Retinal pigment epithelial cell (primary cell): Measurements from ENCODE around the gene PTGER4.

Experiments used
- DNase-seq: peaks from one replicate; pipeline ENCODE4 v3.0.0-alpha.2; 2010; ENCODE audit warnings: low read depth
- H3K4me3 ChIP-seq: 2 replicates; pipeline ENCODE4 v1.5.1; 2011; ENCODE audit warnings: mild to moderate bottlenecking, low read length, control low read depth, moderate library complexity
- TF ChIP-seq, protein P1 (sequence below): conservative IDR thresholded peaks from 2 replicates; pipeline ENCODE4 v1.5.1; 2011; ENCODE audit warnings: low read depth, low read length, control low read depth, inconsistent platforms

PTGER4 gene

DNA sequence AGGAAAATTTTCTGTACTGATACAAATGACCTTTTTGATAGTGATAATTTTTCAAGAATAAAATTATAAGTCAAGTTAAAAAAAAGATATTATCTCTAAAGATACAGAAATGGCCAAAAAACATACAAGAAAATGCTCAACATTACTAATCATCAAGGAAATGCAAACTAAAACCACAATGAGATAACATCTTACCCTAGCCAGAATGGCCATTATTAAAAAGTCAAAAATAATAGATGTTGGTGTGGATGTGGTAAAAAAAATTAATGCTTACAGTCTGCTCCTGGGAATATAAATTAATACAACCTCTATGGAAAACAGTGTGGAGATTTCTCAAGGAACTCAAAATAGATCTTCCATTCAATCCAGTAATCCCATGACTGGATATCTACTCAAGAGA lies 22.9 kb upstream of the PTGER4 start:
- TF ChIP-seq, protein P1, sequence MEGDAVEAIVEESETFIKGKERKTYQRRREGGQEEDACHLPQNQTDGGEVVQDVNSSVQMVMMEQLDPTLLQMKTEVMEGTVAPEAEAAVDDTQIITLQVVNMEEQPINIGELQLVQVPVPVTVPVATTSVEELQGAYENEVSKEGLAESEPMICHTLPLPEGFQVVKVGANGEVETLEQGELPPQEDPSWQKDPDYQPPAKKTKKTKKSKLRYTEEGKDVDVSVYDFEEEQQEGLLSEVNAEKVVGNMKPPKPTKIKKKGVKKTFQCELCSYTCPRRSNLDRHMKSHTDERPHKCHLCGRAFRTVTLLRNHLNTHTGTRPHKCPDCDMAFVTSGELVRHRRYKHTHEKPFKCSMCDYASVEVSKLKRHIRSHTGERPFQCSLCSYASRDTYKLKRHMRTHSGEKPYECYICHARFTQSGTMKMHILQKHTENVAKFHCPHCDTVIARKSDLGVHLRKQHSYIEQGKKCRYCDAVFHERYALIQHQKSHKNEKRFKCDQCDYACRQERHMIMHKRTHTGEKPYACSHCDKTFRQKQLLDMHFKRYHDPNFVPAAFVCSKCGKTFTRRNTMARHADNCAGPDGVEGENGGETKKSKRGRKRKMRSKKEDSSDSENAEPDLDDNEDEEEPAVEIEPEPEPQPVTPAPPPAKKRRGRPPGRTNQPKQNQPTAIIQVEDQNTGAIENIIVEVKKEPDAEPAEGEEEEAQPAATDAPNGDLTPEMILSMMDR, result no peak
- H3K4me3 ChIP-seq, result no peak overlapping the region
- DNase-seq, result no peak

DNA sequence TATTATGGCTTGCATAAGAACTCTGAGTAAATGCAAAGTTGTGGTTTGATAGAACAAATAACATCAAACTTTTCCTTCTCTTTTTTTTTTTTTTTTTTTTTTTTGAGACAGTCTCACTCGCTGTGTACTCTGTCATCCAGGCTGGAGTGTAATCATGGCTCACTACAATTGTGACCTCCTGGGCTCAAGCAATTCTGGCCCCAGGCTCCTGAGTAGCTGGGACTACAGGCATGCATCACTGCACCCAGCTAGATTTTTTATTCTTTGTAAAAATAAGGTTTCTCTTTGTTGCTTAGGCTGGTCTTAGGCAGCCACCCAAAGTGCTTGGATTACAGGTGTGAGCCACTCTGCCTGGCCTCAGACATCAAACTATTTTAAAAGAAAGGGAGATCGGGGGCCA lies 19.0 kb upstream of the PTGER4 start:
- no peak overlapping the region for H3K4me3 ChIP-seq
- TF ChIP-seq, protein P1, result no peak
- DNase-seq, result no peak

DNA sequence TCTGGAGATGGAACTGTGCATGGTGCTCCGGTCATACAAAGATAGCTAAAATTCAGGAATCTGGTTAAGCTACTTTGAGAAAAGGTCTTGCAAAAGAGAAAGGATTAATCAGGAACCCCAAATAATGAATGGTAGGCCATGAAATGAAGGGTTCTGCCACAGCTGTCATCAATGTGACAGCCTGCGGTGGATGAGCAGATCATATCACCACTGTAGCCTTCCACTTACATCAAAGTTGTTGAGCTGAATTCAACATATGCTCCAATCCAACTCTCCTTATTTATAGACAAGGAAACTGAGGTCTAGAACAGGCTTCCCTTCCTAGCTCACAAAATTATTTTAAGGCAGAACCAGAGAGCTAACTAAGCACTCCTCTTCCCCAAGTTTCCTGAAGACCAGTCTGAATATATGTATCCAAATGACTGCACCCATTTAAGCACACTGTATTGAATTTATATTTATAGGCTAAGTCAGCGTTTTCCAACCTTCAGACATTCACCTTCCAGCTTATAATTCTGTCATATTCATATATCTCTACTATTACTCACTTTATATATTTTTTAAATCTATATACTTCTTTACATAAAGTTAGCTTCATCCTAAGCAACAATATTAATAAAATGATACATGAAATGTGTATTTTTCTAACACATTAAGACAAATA lies 13.9 kb upstream of the PTGER4 start:
- H3K4me3 ChIP-seq, result no peak overlapping the region
- no peak for DNase-seq
- TF ChIP-seq, protein P1, result no peak

DNA sequence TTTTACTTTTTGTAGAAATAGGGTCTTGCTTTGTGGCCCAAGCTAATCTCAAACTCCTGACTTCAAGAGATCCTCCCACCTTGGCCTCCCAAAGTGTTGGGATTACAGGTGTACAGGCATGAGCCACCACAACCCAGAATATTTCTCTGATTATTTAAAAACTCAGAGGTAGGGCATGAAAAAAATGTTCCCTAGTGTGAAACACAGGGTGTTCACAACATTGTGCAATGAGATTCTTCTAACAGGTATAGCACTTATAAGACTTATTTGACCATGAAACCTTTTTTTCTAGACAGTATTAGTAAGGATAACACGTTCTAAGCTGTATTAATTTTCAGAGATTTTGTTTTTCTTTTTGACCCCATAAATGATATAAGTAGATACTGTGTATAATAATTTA lies 13.1 kb upstream of the PTGER4 start:
- TF ChIP-seq, protein P1, result no peak
- no peak for DNase-seq
- no peak overlapping the region for H3K4me3 ChIP-seq

DNA sequence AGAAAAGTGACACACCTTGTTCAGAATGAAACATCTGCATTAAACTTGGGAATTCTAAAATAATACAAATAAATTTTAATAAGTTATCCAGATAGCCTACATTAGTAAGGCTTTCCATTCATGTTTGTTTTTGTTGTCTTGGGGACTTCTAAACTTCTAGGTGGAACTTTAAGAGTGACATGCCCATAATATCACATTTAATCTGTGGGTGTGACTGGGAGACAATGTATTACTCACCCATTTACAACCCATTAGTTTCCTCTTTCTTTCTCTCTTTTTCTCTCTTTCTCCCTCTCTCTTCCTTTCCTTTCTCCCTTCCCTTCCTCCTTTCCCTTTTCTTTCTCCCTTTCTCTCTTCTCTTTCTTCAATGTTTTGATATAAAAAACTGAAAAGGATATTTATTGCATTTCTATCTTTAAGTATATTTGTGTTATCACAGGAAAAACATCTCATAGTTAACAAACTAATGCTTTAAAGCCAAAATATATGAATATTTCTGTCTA lies 12.5 kb upstream of the PTGER4 start:
- TF ChIP-seq, protein P1, result no peak
- no peak overlapping the region for H3K4me3 ChIP-seq
- no peak for DNase-seq

DNA sequence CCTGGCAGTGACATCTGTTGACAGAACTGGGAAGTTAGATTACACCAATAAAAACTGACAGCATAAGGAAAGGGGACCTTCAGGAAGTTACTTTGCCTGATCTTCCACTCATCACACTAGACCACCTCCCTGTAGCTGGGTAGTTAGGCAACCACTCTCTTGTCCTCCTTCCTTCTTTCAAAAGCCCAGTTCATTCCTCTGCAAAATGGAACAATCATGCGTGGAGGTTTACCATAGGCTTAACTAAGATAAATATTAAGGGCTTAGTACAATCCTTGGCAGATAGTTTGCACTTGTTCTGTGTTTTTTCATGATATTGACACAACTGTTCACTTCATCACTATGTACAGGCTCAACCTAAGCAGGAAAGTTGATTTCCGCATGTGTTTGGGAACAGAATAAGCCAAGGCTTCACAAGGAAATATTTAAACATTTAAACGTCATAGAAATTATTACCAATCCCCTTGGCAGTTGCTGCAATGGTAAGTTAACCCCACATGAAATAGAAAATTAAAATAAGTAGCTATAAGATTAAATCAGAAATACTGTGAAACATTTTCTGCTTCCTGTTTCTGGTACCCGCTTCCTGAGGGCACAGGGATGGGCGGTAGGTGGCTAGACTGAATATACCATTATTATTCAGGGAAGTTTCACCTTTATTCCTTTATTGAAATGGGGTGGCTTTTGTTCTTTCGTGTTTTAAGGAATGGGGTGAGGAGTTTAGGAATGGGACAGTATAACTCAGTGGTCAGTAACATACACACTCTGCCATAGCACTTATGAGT lies 9.9 kb upstream of the PTGER4 start:
- H3K4me3 ChIP-seq, result no peak overlapping the region
- TF ChIP-seq, protein P1, result no peak
- DNase-seq, result no peak

DNA sequence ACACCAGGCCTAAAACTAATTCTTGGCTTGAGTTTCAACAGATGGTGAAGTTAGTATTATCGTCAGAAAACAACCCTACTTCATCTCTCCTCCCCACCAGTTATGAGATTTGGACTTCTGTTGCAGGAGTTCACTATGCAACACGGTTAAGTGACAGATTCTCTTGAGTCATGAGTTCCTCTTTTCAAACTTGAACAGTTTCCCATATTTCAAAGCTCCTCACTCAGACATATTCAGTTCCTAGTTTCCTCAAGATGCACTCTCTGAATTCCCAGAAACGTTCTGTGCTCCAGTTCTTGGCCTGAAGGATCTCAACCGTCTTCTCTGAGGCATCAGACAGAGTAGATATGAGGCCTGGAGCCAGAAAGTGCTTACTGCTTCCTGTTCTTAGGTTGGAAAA lies 7.3 kb upstream of the PTGER4 start:
- DNase-seq, result no peak
- TF ChIP-seq, protein P1, result no peak
- H3K4me3 ChIP-seq, result no peak overlapping the region
